Renal cortex interstitium (tissue), 11 donors: Measurements from ENCODE around the gene LMX1B. TPM values are rescaled to one million over a fixed set of nuclear protein-coding genes. Genes with fewer than 3 reads are reported as not detected.

ENCODE experiments used
- DNase-seq, 11 donors: peaks; one replicate each; pipeline ENCODE4 v3.0.0-alpha.2; 2013; ENCODE audit warnings: low read depth in 9 of 11, low spot score in 4 of 11; ENCODE audit errors: extremely low read depth in 1 of 11
- polyA plus RNA-seq, 3 donors: library from polyadenylated mRNA; unstranded; fragments of 120-200 nt; gene quantifications; one replicate each; pipeline ENCODE4 v1.2.1, GENCODE V29; 2013; ENCODE audit not compliant: insufficient read length in 3 of 3

Gene LMX1B
- polyA plus RNA-seq, 3 donors, result 15.9 to 20.5 (median 19.2) TPM

DNA sequence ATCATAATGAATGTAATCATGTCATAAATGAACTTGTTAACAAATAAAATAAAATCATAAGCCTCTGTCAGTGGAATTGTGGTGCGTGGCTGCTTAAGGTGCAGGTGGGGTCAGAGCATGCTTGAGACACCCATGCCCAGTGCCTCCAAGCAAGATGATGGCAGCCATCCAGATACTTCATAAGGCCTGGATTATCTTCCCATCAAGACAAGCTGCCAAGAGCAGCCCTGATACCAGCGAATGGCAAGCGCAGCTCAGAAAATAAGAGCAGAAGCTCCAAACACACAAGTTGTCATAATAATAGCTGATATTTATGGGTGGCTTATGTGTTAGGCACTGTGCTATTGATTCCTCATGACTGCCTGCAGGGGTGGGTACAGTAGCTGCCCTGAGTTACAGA is 21.8 kb upstream of the LMX1B start:
- no peak for DNase-seq

DNA sequence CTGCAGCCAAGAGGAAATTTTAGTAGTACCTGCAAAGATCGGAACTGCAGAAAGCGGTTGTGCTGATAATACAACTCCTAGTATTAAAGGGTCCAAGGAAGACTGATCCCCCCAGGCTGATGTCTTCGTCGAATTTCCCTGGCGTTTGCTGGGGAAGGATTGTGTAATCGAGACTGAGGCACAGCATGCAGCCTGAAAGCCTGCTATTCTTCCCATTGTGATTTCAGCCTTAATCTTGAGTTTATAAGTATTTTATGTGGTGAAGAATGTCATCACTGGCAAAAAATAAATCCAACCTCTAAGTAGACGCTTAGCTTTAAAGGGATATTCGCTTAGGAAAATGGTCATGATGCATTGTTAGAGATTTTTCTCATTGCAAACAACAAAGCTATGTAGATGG is 21.3 kb upstream of the LMX1B start:
- no peak for DNase-seq

GRCh38 chr9:126595982-126596381 is 17.7 kb upstream of the LMX1B start:
- DNase-seq, result no peak

DNA sequence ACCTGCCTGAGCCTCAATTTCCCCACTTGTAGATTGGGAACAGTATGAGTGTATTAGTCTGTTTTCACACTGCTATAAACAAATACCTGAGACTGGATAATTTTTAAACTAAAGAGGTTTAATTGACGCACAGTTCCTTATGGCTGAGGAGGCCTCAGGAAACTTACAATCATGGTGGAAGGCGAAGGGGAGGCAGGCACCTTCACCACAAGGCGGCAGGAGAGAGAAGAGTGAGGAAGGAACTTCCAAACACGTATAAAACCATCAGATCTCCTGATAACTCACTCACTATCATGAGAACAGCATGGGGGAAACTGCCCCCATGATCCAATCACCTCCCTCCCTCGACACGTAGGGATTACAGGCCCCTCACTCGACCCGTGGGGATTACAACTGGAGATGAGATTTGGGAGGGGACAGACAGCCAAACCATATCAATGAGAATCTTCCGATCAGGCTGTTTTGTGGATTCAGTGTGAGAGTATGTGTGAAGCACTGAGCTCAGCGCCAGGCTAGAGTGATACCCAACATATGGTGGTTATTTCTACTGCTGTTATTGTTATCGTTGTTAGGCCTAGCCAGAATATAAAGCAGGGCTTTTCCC is 14.6 kb upstream of the LMX1B start:
- no peak for DNase-seq

DNA sequence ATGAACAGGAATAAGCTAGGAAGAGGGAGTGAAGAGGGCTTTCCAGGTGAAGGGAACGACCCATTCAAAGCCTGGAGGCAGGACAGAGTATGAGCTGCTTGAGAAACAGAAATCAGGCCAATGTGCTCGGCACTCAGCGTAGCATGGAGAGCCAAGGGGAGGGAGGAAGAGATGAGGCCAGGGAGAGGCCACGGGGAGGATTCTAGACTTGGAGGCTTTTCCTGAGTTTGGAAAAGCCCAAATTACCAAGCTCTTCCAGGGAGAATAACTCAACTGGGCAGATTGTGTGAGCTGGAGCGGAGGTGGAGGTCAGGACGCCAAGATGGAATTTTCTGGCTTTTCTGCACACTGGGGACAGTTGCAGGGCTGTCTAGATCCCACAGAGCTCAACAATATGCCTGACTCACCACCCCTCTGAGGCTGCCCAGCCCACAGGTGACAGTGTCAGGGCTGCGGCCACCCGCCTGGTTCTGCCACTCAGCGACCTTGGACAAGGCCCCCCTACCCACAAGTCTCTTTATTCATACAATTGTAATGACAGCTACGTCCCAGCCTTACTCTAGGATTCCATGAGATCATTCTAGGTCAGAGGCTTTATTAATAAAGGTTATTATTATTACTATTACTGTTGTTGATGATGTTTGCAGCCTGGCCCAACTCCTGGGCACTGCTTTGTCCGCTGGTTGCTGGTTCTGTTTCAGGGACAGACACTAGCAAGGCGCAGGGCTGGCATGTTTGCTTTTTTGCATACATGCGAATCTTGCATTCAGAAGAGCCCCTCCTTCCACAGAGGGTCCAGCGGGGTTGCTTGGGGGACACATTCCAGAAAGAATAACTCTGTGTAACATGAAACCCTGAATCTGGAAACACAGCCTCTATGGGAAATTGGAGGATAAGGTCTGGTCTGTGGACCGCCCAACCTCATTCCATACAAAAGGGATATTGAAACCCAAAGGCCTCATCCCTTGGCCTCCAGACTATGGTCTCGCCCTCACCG is 9.4 kb upstream of the LMX1B start:
- peak in 2 of 11 donors; percentile 69 to 70 for DNase-seq

GRCh38 chr9:126605792-126606482 is 7.8 kb upstream of the LMX1B start:
- DNase-seq, result no peak

DNA sequence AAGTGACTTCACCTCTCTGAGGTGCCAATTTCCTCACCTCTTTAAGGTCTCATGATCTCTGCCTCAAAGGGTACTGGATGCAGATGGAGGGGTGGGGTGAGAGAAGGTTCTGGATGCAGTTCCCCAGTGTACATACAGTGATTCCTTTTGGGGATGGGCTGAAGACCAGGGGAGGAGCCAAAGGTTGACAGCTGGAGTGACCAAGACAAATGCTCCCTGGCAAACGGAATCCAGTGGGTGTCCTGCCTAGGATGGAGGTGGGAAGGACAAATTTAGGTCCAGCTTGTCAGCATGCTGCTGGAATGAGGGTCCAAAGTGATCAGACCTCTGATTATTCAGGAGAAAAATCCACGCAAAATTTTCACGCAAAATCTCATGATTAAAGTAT is 7.3 kb upstream of the LMX1B start:
- DNase-seq, result no peak

- DNase-seq, result no peak
These were observed 6.6 kb upstream of the LMX1B start for GRCh38 chr9:126607086-126607485.

- no peak for DNase-seq
These were observed 6.0 kb upstream of the LMX1B start for GRCh38 chr9:126607731-126608130.

DNA sequence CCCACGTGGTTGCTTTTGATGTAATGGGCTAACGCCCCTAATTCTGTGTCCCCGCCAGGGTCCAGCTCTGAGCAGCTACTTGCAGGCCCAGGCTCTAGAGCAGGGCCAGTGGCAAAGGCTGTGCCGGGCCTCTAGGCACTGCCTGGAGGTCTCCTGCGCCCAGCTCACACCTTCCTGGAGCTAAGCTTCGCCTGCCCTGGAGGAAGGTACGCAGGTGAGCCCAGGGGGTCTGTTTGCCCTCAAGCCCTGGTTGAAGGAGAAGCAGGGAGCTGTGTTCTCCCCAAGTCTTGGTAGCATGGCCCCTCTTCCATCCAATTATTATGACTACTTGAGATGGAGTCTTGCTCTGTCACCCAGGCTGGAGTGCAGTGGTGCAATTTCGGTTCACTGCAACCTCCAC is 5.2 kb upstream of the LMX1B start:
- no peak for DNase-seq

- DNase-seq, result no peak
These were observed 4.5 kb upstream of the LMX1B start for GRCh38 chr9:126609191-126609590.

- DNase-seq, result no peak
These were observed 3.9 kb upstream of the LMX1B start for GRCh38 chr9:126609711-126610388.

DNA sequence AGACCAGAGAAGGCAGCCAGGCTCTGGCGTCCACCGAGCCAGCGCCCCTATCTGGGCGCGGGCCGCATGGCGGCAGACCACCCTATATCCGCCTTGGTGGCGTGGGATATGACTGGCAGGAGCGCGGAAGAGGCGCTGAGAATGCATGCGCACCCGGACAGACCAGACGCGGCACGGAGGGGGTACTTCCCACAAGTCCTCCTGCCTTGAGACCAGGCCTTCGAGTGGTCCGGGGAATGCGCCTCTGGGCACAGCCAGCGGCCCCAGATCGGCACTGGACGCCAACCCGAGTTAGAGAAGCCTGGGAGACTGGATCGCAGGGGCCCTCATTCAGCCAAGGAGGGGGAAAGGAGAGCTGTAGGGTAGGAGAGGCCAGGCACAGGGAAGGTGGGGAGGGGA is 2.5 kb upstream of the LMX1B start:
- no peak for DNase-seq

- peak in 2 of 11 donors; percentile 67 to 68 for DNase-seq
These were observed 2.0 kb upstream of the LMX1B start for GRCh38 chr9:126611592-126612325.

DNA sequence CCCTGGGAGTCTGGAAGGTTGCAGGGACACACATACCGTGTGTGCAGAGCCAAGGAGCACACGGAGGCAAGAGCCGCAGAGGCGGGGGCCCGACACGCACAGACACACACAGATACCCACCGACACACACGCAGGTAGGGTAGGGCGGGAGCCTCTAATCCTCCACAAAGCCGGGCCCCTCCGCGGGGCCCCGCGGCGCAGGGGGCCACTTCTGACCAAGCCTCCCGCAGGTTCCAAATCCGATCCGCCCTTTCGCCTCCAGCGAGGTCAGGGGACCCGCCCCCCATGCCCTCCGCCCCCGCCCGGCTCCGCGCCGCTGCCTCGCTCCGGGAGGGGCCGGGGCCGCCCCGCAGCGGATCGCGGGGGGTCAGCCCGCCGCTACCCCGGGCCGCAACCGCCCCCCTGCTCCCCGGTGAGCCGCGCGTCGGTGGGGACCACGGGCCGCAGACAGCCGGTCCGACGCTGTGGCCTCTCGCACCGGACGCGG is 1.4 kb upstream of the LMX1B start:
- DNase-seq, result no peak

- no peak for DNase-seq
These were observed 701 bp upstream of the LMX1B start for GRCh38 chr9:126612813-126613641.

DNA sequence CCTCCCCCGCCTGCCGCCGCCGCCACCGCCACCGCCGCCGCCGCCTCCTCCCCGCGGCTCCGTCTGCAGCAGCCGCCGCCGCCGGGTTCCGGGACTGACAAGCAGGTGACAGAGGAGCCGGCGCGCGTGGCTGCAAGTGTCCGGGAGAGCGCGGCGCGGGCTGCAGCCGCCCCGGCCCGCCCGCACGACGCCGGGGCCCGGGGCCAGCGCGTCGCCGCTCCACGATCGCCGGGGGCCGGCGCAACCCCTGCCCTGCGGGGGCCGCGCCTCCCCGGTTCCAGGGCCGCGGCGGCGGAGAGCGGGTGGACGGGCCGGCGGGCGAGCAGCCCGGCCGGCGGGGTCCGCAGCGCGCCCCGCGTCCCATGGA is 343 bp downstream of the LMX1B start:
- DNase-seq, result no peak
